Pancreas (tissue), 10 donors: ENCODE results near the gene SMC5. TPM values are rescaled to one million over a fixed set of nuclear protein-coding genes. Genes with fewer than 3 reads are reported as not detected.
A peak's percentile ranks its signal among the peaks of the same experiment; 100 is the strongest.

ENCODE experiments used
- ATAC-seq, 4 donors: fragments of 200-7000 bp; cut with Tn5 transposase; one replicate each; pipeline versions ENCODE4 v1.8.0 to v1.9.1; 2020; ENCODE audit warnings: mild to moderate bottlenecking in 4 of 4, moderate library complexity in 4 of 4
- DNase-seq, 6 donors: peaks; one replicate each; pipeline ENCODE4 v3.0.0-alpha.2; 2020
- FAIRE-seq: peaks from 2 replicates; lab custom pipeline; 2012; peaks lifted over from hg19 to GRCh38; lab: Jason Lieb, UNC
- H3K27ac ChIP-seq, 4 donors: fragments of 200-600 bp; sonication (generic); 1 replicate in 3 of 4; 2 replicates in 1 of 4; pipeline versions ENCODE4 v1.5.0 to v1.8.0; 2020
- H3K27me3 ChIP-seq, 4 donors: fragments of 200-600 bp; one replicate each; pipeline ENCODE4 v1.8.0; 2021
- H3K36me3 ChIP-seq, 3 donors: fragments of 200-600 bp; sonication (generic) in 1 of 3; one replicate each; pipeline versions ENCODE4 v1.5.0 to v1.8.0; 2020 to 2021
- H3K4me1 ChIP-seq, 3 donors: fragments of 200-600 bp; one replicate each; pipeline ENCODE4 v1.8.0; 2021
- H3K4me3 ChIP-seq, 4 donors: fragments of 200-600 bp; sonication (generic) in 2 of 4; one replicate each; pipeline versions ENCODE4 v1.5.0 to v1.8.0; 2020 to 2021
- H3K9me3 ChIP-seq, 4 donors: fragments of 200-600 bp; one replicate each; pipeline ENCODE4 v1.8.0; 2021
- CTCF ChIP-seq, 4 donors: fragments of 200-600 bp; sonication (generic) in 3 of 4; IDR thresholded peaks; one replicate each; pipeline versions ENCODE4 v1.5.0 to v1.8.0; 2021; ENCODE audit warnings: antibody characterized with exemption in 4 of 4
- WGBS, 2 donors: extraction: QIAGEN DNeasy Blood & Tissue Kit; methylation state at CpG; one replicate each; pipeline ENCODE4 v1.1.7; 2013; 5-methylcytosine and 5-hydroxymethylcytosine counted together
- intact Hi-C, 3 donors: fragments of 100-400 bp; cut with DNase I; formaldehyde crosslinking; loops; one replicate each; pipeline versions ENCODE4 v1.11.1 to v1.14.2; 2022
- polyA plus RNA-seq, 2 donors: library from polyadenylated mRNA; stranded (reverse); fragments of 200-250 nt; gene quantifications; one replicate each; pipeline ENCODE4 v1.2.3, GENCODE V29; 2013
- total RNA-seq, 6 donors: library from RNA; stranded (reverse); fragmentation: NEBNext Ultra II Directional in 4 of 6; extraction: Animal tissue kit (Norgen Biotek cat#: 25700) in 4 of 6; gene quantifications; one replicate each; pipeline versions ENCODE4 v1.2.1 to v1.2.4, GENCODE V29; 2021 to 2023
- donor health status: healthy with polysubstance abuse.
- donor health status: DM: no; HTN: no; CAD: no; lungs with moderate emphysema.
- donor health status: DM: no; HTN: no; CAD: no.
- donor health status: control.
- donor health status: control.
- donor health status: Bipolar disorder and iron deficiency.
- donor health status: DM: yes; HTN: yes; CAD: no.
- donor health status: DM: no; HTN: no; CAD: no.
- donor health status: DM: no; HTN: no; CAD: no.
- donor health status: DM: yes; HTN: yes; CAD: no.

SMC5 gene
- total and polyA plus RNA-seq, 8 donors, result 6.1 to 23.2 (median 14.5) TPM

GRCh38 chr9:70363760-70364159 is 105.0 kb downstream of the SMC5 start:
- no peak for TF ChIP-seq CTCF (IDR thresholded peaks at IDR 0.05)
- H3K4me1 ChIP-seq, result no peaks in the 10 kb centered on the region
- WGBS, 2 donors, result 94 to 96% methylated on average over 7 of the region's 7 CpGs
- no peaks in the 10 kb centered on the region for H3K9me3 ChIP-seq
- intact Hi-C loops, result no loop called here
- ATAC-seq (no peak), FAIRE-seq (no peak), DNase-seq (no peak)
- no peak overlapping the region for H3K4me3 ChIP-seq
- H3K27ac ChIP-seq, result no peak overlapping the region
- H3K27me3 ChIP-seq, result no peaks in the 10 kb centered on the region
- no peaks in the 10 kb centered on the region for H3K36me3 ChIP-seq

- 87 to 90% methylated on average over 6 of the region's 6 CpGs for WGBS, 2 donors
- no peak overlapping the region for H3K27ac ChIP-seq
- no peaks in the 10 kb centered on the region for H3K36me3 ChIP-seq
- DNase-seq (no peak), FAIRE-seq (no peak), ATAC-seq (no peak)
- H3K4me3 ChIP-seq, result no peak overlapping the region
- no peaks in the 10 kb centered on the region for H3K9me3 ChIP-seq
- no peaks in the 10 kb centered on the region for H3K4me1 ChIP-seq
- intact Hi-C loops, result no loop called here
- TF ChIP-seq CTCF (IDR thresholded peaks at IDR 0.05), result no peak
- H3K27me3 ChIP-seq, result no peaks in the 10 kb centered on the region
Observed at GRCh38 chr9:70367305-70367930, 108.6 kb downstream of the SMC5 start.

- H3K4me3 ChIP-seq, result no peak overlapping the region
- 87 to 91% methylated on average over 17 of the region's 17 CpGs for WGBS, 2 donors
- intact Hi-C loops, result no loop called here
- H3K27me3 ChIP-seq, result no peaks in the 10 kb centered on the region
- no peak for DNase-seq
- H3K27ac ChIP-seq, result no peak overlapping the region
- no peak for TF ChIP-seq CTCF (IDR thresholded peaks at IDR 0.05)
- no peaks in the 10 kb centered on the region for H3K4me1 ChIP-seq
- H3K9me3 ChIP-seq, result no peaks in the 10 kb centered on the region
- no peak for FAIRE-seq
- ATAC-seq, result no peak
- H3K36me3 ChIP-seq, result no peaks in the 10 kb centered on the region
Observed at GRCh38 chr9:70374962-70375618, 116.3 kb downstream of the SMC5 start.

- 63 to 69% methylated on average over 6 of the region's 6 CpGs for WGBS, 2 donors
- no peak for DNase-seq
- no peaks in the 10 kb centered on the region for H3K27me3 ChIP-seq
- no peaks in the 10 kb centered on the region for H3K4me1 ChIP-seq
- TF ChIP-seq CTCF (IDR thresholded peaks at IDR 0.05), result no peak
- H3K27ac ChIP-seq, result no peak overlapping the region
- intact Hi-C loops, result no loop called here
- H3K4me3 ChIP-seq, result no peak overlapping the region
- ATAC-seq, result peak in 2 of 4 donors; percentile 33 to 35
- FAIRE-seq, result peak; percentile 26
- no peaks in the 10 kb centered on the region for H3K9me3 ChIP-seq
- peaks cover 5 to 31% (median 9%) of the 10 kb centered on the region in 3 donors for H3K36me3 ChIP-seq
Observed at GRCh38 chr9:70382046-70382708, 123.4 kb downstream of the SMC5 start.
